GM11168 (cell line): ENCODE measurements around the gene MACF1.

Experiments
- in situ Hi-C: fragments of 300-500 bp; cut with MboI; formaldehyde crosslinking; loops from one replicate; pipeline ENCODE4 v1.12.0; 2022; ENCODE audit warnings: low sequenced_read_pairs; ENCODE audit not compliant: unreplicated experiment

Gene MACF1

DNA sequence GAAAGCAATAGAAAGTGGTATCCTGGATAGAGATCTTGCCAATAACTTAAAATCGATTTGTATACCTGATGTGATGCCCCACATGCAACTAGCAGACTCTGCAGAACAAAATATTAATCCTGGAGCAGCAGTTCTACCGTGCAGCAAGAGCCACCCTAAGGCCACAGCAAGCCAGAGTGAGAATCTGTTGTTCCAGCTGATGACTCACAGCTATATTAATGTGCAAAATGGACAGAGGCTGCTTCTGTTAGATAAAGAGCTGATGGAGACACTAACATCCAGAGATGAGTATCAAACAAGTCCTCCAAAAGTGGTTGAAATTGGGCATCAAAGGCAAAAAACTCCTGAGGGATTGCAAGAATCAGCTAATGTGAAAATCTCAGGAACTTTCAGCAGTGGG, 127.8 kb downstream of the MACF1 start:
- in situ Hi-C loops = no loop called here

DNA sequence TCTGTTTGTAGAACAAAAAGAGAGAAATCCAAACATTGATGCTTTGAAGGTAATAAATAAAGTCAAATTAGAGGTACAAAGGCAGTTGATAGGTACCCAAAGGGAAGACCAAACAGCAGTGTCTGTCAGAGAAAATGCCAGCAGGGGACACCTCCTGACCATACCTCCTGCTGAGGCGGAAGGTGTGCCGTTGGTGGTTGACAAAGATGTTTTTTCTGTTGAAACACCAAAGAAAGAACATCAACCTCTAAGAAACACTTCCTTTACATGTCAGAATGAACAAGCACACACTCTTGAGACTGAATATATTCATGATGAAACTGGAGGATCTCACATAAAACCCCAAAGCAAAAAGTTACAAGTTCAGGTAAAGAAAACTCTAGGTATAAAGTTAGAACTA, 128.3 kb downstream of the MACF1 start:
- in situ Hi-C loops = no loop called here

DNA sequence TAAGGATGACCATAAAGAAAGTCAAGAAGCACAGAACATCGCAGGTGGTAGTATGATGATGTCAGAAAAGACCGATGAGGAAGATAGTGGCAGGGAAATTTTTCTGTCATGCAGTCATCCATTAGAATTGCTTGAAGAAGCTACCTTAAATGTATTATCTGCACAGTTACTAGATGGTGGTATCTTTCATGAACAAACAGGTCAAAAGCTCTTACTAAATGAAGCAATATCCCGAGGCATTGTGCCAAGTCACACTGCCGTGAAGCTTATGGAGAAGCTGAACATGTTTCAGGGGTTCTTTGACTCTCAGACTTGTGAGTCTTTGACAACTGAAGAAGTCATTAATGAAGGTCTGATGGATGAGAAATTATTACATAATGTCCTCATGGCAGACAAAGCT, 128.8 kb downstream of the MACF1 start:
- in situ Hi-C loops = no loop called here

DNA sequence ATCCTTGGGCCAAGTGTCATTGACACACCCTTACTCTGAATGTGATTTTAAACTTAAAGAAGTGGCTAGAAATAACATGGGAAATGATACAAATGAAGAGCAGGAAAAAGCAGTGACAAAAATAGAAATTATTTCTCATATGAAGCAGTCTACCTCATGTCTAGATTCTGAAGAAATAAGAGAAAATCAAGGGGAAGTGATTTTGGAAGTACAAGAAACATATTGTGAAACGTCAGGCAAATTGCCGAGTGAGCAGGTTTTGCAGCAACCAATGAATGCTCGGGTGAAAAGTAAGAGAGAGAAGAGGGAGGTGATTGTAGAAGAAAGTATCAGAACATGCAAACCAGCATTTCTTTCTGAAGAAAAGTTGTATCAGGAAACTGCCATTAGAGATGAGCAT, 130.7 kb downstream of the MACF1 start:
- in situ Hi-C loops = no loop called here

DNA sequence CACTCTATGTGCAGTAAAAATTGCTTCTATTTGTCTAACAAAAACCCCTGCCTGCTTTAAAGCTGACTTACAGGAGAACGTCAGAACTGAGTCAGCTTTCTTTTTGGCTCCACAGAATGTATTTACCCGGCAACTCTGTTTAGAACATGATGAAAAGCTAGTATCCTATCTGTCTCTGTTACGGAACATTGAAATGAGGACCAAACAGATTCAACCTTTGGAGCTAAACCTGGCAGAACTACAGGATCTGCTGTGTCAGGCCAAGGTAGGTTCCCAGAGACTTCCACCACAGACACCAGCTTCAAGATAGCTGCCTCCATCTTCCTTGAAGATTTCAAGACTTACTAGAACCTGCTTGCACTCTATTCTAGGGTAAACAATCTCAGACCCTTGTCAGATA, 132.6 kb downstream of the MACF1 start:
- in situ Hi-C loops = no loop called here

DNA sequence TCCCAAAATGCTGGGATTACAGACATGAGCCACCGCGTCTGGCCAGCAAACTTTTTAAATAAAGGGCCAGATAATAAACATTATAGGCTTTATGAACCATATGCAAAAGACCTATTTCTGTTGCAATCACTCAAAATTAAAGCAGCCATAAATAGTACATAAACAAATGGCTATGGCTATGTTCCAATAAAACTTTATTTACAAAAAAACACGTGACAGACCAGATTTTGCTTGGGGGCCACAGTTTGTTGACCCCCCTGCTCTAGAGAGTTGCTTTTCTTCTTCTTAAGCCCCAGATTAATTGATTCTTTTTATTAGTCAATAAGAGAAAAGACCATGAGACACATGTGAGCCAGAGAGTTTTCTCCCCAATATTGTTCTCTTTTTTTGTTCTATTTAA, 138.3 kb downstream of the MACF1 start:
- in situ Hi-C loops = no loop called here

DNA sequence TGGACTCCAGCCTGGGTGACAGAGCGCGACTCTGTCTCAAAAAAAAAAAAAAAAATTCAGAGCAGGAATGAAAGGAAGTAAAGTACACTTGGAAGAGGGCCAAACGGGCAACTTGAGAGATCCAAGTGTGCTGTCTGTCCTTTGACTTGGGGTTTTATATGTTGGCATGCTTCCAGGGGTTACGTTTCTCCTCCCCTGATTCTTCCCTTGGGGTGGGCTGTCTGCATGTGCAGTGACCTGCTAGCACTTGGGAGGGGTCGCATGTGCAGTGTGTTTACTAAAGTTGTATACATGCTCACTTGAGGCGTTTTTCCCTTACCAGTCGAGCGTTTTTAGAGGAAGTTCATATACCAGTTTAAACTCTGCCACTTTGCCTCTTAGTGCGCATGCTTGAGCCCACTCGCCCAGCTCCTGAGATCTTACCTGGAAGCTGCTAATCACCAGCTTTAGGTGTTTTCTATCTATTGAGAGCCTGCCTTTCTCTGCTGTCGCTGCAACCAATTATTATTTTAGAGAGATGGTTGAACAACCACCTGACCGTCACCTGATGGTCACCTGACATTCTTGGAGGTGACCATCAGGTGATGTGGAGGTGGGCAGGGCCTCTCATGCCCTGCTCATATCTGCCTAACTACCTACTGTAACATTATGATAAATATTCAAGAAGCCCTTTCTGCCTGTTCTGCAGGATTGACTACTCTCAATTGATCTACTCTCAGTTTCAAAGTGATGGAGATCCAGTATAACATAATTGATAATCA, 140.1 kb downstream of the MACF1 start:
- in situ Hi-C loops = no loop called here

DNA sequence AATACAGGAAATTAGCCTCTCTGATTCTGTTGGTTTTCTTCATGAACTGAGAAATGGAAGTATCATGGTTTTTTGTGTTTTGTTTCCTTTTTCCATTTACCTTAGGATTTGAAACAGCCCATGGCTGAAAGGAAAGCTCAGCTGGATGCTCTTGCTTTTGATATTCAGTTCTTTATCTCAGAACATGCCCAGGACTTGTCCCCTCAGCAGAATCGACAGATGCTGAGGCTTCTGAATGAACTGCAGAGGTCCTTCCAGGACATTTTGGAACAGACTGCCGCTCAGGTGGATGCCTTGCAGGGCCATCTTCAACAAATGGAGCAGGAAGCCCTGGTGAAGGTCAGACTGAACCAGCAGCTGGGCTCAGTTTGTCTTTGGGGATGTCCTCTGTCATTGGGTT, 142.4 kb downstream of the MACF1 start:
- in situ Hi-C loops = no loop called here

DNA sequence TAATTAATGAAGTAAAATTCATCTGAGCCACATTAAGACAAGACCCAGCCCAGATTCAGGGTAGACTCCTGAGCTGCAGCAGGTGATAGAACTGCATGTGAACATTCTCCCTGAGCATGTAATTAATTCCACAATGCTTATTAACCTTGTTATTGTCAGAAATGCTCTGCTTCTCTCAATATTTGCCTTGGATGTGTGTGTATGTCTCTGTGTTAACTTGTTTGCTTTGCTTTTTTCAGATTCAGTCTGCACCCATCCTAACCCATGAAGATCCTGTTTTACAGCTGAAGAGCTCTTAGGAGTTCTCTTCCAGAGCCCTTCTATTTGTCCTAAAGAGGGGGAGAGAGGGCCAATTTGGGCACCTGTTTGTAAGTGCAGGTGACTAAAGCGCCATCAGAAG, 143.8 kb downstream of the MACF1 start:
- in situ Hi-C loops = no loop called here

DNA sequence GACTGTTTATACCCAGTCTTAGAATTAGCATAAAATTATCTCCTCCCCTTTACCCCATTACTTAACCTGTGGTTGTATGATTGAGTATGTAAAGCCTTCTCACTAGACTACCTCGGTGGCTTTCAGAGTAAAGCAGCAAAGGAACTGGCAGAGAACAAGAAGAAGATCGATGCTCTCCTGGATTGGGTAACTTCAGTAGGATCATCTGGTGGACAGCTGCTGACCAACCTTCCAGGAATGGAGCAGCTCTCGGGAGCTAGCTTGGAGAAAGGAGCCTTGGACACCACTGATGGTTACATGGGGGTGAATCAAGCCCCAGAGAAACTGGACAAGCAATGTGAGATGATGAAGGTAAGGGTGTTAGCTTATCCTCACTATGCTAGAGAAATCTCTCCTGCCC, 148.4 kb downstream of the MACF1 start:
- in situ Hi-C loops = no loop called here

DNA sequence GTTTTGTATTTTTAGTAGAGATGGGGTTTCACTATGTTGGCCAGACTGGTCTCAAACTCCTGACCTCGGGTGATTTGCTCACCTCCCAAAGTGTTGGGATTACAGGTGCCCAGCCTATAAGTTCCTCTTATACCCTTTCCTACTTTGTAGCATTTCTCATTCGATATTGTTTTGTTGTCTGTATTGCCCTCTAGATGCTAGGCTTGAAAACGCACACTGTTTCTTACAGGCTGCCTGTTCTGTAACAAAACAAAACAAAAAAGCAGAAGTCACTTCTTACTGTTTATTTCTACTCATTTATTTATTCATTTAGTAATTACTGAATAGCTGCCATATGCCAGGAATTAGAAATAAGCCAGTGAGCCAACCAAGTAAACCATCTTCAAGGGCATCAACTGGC, 150.1 kb downstream of the MACF1 start:
- in situ Hi-C loops = no loop called here

DNA sequence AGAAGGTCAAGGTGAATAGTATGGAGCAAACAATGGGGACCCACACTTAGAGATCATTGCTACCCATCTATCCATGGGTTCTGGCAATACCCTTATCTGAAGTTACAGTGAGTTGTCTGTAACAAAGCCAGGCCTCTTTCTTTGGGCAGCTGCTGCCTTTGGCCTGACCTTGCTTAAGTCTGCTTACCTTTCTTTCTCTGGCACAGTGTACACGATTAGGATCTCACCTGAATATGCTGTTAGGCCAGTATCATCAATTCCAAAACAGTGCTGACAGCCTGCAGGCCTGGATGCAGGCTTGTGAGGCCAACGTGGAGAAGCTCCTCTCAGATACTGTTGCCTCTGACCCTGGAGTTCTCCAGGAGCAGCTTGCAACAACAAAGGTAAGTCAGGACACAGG, 154.0 kb downstream of the MACF1 start:
- in situ Hi-C loops = no loop called here

DNA sequence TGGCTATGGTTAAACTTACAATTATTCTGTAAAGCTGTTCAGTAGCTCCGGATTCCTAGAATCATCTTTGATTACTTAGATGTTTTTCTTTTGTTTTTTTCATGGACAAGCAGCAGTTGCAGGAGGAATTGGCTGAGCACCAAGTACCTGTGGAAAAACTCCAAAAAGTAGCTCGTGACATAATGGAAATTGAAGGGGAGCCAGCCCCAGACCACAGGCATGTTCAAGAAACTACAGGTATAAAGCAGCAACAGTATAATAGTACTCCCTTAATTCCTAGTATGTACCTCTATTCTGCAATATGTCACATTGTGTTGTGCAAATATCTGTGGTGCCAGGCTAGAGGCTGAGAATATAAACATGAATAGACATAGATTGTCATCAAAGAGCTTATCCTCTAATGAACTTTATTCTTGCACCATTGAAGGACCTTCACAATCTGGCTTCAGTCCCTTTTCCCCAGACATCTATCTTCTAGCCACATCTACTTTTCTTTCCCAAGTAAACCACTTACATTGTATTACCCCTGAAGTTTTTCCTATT, 154.6 kb downstream of the MACF1 start:
- in situ Hi-C loops = no loop called here

DNA sequence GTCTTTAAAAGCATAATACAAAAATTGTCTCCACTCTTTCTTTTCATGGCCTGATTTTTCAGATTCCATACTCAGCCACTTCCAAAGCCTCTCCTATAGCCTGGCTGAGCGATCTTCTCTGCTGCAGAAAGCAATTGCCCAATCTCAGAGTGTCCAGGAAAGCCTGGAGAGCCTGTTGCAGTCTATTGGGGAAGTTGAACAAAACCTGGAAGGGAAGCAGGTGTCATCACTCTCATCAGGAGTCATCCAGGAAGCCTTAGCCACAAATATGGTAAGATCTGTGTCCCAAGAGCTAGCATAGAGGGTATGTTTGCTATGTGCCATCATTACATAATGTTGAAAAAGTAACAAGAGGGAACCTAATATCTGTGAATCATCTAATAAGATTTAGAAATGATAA, 156.2 kb downstream of the MACF1 start:
- in situ Hi-C loops = no loop called here

DNA sequence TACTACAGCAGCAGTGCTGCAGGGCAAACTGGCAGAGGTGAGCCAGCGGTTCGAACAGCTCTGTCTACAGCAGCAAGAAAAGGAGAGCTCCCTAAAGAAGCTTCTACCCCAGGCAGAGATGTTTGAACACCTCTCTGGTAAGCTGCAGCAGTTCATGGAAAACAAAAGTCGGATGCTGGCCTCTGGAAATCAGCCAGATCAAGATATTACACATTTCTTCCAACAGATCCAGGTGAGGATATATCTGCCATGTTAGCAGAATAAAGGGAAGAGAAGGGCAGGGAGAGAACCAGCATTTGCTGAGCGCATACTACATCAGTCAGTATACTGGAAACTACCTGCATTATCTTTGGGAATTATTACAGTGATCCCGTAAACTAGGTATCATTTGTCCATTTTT, 157.0 kb downstream of the MACF1 start:
- in situ Hi-C loops = no loop called here

DNA sequence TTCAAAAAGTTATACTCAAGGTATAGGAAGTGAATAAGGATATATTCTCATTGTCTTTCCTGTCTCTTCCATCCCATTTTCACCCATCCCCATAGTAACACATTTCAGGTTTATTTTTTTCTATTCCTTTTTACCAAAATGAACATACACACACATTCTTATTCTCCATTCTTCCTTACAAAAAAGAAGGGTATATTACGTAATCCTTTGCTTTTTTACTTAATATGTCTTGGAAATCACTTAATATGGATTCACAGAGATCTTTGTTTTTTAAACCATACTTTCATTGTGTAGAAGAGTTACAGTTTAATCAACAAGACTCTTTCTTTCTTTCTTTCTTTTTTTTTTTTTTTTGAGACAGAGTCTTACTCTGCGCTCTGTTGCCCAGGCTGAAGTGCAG, 158.8 kb downstream of the MACF1 start:
- in situ Hi-C loops = no loop called here

DNA sequence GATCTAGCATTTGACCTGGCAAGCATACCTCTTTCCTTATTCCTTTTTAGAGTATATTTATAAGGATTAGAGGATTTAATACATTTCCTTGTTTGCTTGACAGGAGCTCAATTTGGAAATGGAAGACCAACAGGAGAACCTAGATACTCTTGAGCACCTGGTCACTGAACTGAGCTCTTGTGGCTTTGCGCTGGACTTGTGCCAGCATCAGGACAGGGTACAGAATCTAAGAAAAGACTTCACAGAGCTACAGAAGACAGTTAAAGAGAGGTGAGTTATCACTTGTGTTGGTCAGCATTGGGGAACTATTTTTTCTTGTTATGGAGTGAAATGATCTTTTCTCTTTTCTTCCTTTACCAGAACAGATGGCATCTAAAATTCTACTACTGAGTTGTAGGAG, 163.6 kb downstream of the MACF1 start:
- in situ Hi-C loops = loop anchor here (5.0 kb wide), 1 partner anchor 184 kb away; no protein-coding TSS in a partner anchor

DNA sequence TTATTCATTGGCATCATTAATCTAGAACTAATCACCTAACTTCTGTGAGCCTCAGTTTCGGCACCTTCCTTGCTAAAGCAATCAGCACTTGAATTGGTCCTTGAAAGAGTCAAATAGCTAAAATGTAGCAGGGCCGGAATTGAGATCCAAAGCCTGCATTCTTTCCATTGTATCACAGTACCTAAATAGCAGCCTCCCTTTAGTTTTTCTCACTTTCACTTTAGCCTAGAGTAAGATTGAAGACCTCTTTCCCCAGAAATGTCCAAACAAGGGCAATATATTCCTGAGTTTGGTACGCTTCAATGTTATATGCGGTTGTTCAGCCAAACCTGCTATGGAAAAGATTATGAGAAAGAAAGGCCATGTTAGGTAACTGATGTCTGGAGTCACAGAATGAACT, 165.1 kb downstream of the MACF1 start:
- in situ Hi-C loops = loop anchor here (5.0 kb wide), 1 partner anchor 183 kb away; no protein-coding TSS in a partner anchor

DNA sequence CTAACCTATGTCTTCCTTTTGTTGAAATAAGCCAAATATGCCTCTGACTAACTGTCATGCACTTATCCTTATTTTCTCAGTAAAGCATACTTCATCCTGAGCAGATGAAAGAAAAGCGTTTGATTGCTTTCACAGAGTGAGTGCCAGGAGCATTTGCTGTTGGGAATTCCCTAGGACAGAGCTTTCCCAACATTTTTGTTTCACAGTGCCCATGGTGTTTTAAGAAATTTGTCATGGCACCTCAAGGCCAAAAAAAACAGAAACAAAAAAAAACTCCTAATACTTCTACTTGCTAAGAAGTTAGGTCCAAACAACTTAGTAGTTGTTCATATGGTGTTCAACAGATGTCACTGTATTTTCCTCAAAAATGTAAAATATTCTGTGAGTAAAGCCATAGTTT, 166.1 kb downstream of the MACF1 start:
- in situ Hi-C loops = no loop called here

DNA sequence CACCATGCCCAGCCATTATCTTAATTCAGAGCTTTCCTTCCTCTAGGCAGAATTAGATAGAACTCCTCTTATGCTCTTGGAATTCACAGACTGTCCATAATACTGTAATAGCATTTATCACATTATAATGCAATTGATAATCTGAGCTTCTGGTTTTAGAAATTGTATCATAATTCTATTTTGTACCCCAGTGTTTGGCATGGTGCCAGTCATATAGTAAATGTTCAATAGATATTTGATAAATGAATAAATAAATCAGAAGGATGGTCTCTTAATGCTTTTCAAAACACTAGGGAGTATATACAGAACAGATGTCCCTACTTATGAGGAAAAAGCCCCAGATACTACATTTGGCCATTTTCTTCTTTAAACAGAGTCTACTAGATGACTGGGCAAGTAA, 167.6 kb downstream of the MACF1 start:
- in situ Hi-C loops = no loop called here

DNA sequence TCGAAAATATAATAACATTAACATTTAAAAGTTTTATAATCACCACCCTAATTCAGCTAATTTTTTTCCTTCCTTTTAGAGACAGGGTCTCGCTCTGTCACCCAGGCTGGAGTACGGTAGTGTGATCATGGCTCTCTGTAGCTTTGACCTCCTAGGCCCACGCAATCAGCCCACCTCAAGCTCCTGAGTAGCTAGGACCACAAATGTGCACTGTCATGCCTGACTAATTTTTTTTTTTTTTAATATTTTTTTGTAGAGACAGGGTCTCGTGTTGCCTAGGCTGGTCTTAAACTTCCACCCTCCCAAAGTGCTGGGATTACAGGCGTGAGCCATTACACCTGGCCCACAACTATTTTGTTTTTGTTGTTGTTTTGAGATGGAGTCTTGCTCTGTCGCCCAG, 172.2 kb downstream of the MACF1 start:
- in situ Hi-C loops = no loop called here

DNA sequence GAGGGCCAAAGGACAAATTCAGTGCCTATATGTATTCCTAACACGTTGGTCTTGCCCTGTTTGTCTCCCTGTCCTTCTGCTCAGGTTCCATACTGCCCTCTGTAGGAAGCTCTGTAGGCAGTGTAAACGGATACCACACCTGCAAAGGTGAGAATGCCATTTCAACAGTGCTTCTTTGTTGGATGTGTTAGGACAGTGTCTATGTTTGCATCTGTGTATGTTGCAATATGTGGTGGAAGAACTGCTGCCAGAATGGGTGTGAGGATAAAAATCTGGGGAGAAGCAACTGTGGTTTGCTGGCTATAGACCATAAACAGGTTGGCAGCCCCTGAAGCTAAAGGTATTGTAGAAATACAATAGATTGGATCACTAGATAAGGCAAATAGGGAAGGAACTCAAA, 173.9 kb downstream of the MACF1 start:
- in situ Hi-C loops = no loop called here
